ENCODE measurements around the gene SH3BGRL. TPM values are rescaled to one million over a fixed set of nuclear protein-coding genes. Genes with fewer than 3 reads are reported as not detected.

The SH3BGRL gene
- total RNA-seq, 1 experiment from 2014 or later = 93.2 TPM

- Histone ChIP-seq H3K36me3 (ENCODE audit: control insufficient read depth, insufficient read depth, low read length) (no peaks in the 10 kb centered on the region), H3K9me3 (ENCODE audit: control insufficient read depth, insufficient read depth, low read depth, low read length) (no peaks in the 10 kb centered on the region), H3K27me3 (ENCODE audit: control insufficient read depth, insufficient read depth, low read length) (no peaks in the 10 kb centered on the region), H3K4me3 (ENCODE audit: low read depth in 2 of 2, low read length in 2 of 2) (no peak overlapping the region), H3K27ac (ENCODE audit: low read length) (no peak overlapping the region), H3K4me1 (ENCODE audit: control insufficient read depth, insufficient read depth, low read length) (peaks cover 2% of the 10 kb centered on the region; the same call in 1 of the 2 replicates)
- ATAC-seq (no peak), DNase-seq (ENCODE audit: low read depth, low spot score) (no peak)
- BruUV-seq (replicated peaks) = no TSS peak
- ChIA-PET POLR2A (no interaction called here), CTCF (no interaction called here)
- TF ChIP-seq POLR2AphosphoS5 (IDR thresholded peaks at IDR 0.05; ENCODE audit: low read depth, low read length) (no peak), SIN3A (IDR thresholded peaks at IDR 0.05; ENCODE audit: borderline replicate concordance, insufficient read depth, low read depth, low read length) (no peak), CTCF (IDR thresholded peaks at IDR 0.05) (no peak), TCF7L2 (IDR thresholded peaks at IDR 0.05; ENCODE audit: low read depth, low read length) (no peak), REST (IDR thresholded peaks at IDR 0.05; ENCODE audit: insufficient read depth in 1 of 2, low read depth in 2 of 2, low read length in 1 of 2) (no peak)
- in situ Hi-C loops (cut with HindIII; ENCODE audit: low pct_unique_long_range_greater_than_20kb, low sequenced_read_pairs) = no loop called here
- intact Hi-C loops (cut with micrococcal nuclease; ENCODE audit: unreplicated experiment) = no loop called here
Observed at GRCh38 chrX:81205551-81205950, 3.6 kb downstream of the SH3BGRL start.

- TF ChIP-seq POLR2AphosphoS5 (IDR thresholded peaks at IDR 0.05; ENCODE audit: low read depth, low read length) = no peak
- Histone ChIP-seq H3K4me1 (ENCODE audit: control insufficient read depth, insufficient read depth, low read length) (peaks cover 2% of the 10 kb centered on the region; the same call in 1 of the 2 replicates), H3K27me3 (ENCODE audit: control insufficient read depth, insufficient read depth, low read length) (no peaks in the 10 kb centered on the region), H3K36me3 (ENCODE audit: control insufficient read depth, insufficient read depth, low read length) (no peaks in the 10 kb centered on the region), H3K4me3 (ENCODE audit: low read depth in 2 of 2, low read length in 2 of 2) (no peak overlapping the region), H3K27ac (ENCODE audit: low read length) (no peak overlapping the region), H3K9me3 (ENCODE audit: control insufficient read depth, insufficient read depth, low read depth, low read length) (no peaks in the 10 kb centered on the region)
- in situ Hi-C loops (cut with HindIII; ENCODE audit: low pct_unique_long_range_greater_than_20kb, low sequenced_read_pairs) = no loop called here
- DNase-seq (ENCODE audit: low read depth, low spot score) (no peak), ATAC-seq (no peak)
- CTCF ChIA-PET = no interaction called here
- no TSS peak for BruUV-seq (replicated peaks)
- intact Hi-C loops (cut with micrococcal nuclease; ENCODE audit: unreplicated experiment) = no loop called here
- POLR2A ChIA-PET = no interaction called here
Observed at GRCh38 chrX:81206476-81206875, 4.6 kb downstream of the SH3BGRL start.

- Histone ChIP-seq H3K36me3 (ENCODE audit: control insufficient read depth, insufficient read depth, low read length) (no peaks in the 10 kb centered on the region), H3K27ac (ENCODE audit: low read length) (no peak overlapping the region), H3K4me3 (ENCODE audit: low read depth in 2 of 2, low read length in 2 of 2) (no peak overlapping the region), H3K9me3 (ENCODE audit: control insufficient read depth, insufficient read depth, low read depth, low read length) (no peaks in the 10 kb centered on the region), H3K4me1 (ENCODE audit: control insufficient read depth, insufficient read depth, low read length) (peaks cover under 1% of the 10 kb centered on the region; the same call in 1 of the 2 replicates), H3K27me3 (ENCODE audit: control insufficient read depth, insufficient read depth, low read length) (no peaks in the 10 kb centered on the region)
- TF ChIP-seq POLR2AphosphoS5 (IDR thresholded peaks at IDR 0.05; ENCODE audit: low read depth, low read length) (no peak), SIN3A (IDR thresholded peaks at IDR 0.05; ENCODE audit: borderline replicate concordance, insufficient read depth, low read depth, low read length) (no peak), CTCF (IDR thresholded peaks at IDR 0.05) (no peak), REST (IDR thresholded peaks at IDR 0.05; ENCODE audit: insufficient read depth in 1 of 2, low read depth in 2 of 2, low read length in 1 of 2) (no peak), TCF7L2 (IDR thresholded peaks at IDR 0.05; ENCODE audit: low read depth, low read length) (no peak)
- DNase-seq (ENCODE audit: low read depth, low spot score) = no peak
- BruUV-seq (replicated peaks) = no TSS peak
- CTCF ChIA-PET = no interaction called here
- in situ Hi-C loops (cut with HindIII; ENCODE audit: low pct_unique_long_range_greater_than_20kb, low sequenced_read_pairs) (no loop called here), intact Hi-C loops (cut with micrococcal nuclease; ENCODE audit: unreplicated experiment) (no loop called here)
- POLR2A ChIA-PET = no interaction called here
- ATAC-seq = no peak
Observed at GRCh38 chrX:81208916-81209315, 7.0 kb downstream of the SH3BGRL start.

Measured in Panc1 (cell line).